GM12801 (cell line): ENCODE measurements around the gene LAPTM5.

Experiments
- CTCF ChIP-seq: IDR thresholded peaks from one replicate; pipeline ENCODE4 v1.5.1; 2011; ENCODE audit warnings: control low read depth; ENCODE audit not compliant: insufficient read length; ENCODE audit errors: extremely low read depth

The LAPTM5 gene

DNA sequence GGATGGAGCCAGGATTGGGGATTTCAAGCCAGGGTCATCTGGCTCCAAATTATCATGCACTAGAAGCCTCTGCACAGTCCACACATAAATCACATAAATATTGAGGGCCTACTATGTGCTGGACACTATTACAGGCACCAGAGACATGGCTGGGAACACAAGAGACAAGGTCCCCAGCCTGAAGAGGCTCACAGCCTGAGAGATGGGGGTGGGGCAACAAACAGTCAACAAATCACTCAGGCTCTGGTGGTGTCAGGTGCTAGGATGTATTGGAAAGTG lies 41.6 kb upstream of the LAPTM5 start:
- TF ChIP-seq CTCF = no peak

GRCh38 chr1:30798389-30799232 lies 41.0 kb upstream of the LAPTM5 start:
- no peak for TF ChIP-seq CTCF

DNA sequence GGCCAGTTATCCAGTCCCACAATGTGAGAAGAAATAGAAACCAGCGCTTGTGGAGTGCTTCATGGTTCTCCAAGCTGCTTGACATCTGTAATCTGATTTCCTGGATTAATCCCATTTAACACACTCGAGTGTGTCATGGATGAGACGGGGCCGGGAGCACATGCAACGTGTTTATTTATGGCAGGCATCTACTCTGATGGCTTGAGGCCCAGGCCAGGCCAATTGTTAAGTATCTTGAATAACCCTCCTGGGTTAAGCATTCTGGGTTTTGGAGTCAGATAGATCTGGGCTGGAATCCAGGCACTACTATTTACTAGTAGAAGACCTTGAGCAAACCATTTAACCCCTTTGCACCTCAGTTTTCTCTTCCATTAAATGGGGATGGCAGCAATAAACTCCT lies 37.5 kb upstream of the LAPTM5 start:
- no peak for TF ChIP-seq CTCF

GRCh38 chr1:30794260-30794659 lies 36.7 kb upstream of the LAPTM5 start:
- TF ChIP-seq CTCF = no peak

DNA sequence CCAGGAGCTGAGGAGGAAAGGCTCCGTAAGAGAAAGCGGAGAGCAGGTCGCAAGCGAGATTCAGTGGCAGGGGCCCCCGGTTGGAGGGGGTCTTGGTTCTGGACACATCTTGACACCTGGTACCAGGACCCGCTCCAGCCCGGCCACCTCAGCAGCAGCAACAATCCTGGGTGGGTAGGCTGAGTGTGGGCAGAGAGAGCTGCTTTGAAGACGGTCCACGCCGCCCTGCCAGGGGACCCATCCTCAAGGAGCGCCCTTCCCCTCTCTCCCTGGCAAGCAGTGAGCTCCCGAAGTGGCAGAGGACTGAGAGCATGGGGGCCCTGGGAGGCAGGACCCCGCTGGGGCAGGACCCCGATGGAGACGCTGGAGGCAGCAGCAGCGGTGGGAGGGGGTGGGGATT lies 35.6 kb upstream of the LAPTM5 start:
- TF ChIP-seq CTCF = no peak

- no peak for TF ChIP-seq CTCF
Observed at GRCh38 chr1:30791868-30792267, 34.3 kb upstream of the LAPTM5 start.

DNA sequence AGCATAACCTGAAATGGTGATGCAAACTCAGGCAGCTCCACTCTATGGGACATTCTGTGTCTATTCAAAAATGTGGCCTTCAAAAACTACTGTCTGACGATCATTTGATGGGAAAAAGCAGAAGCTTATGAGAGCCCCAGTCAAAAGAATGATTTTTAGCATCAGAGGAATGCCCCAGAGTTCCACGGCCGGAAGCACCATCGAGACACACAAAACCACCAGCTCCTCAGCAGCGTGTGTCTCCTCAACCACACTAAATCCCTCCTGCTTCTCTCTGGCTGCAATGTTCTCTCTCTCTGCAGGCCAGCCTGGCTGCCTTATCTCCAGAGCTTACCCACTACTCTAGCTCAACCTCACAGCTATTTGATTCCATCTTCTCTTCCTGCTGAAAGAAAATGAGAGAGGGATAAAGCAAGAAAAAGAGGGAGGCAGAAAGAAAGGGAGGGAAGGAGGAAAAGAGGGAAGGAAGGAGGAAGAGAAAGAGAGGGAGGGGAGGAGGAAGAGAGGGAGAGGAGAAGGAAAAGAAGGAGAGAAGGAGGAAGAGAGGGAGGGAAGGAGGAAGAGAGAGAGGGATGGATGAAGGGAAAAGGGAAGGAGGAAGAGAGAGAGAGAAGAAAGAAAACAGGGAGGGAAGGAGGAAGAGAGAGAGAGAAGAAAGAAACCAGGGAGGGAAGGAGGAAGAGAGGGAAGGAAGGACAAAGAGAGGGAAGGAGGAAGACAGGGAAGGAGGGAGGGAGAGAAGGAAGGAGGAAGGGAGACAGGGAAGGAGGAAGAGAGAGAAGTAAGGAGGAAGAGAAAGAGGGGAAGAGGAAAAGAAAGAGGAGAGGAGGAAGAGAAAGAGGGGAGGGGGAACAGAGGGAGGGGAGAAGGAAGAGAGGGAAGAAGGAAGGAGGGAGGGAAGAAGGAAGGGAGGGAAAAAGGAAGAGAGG lies 33.5 kb upstream of the LAPTM5 start:
- no peak for TF ChIP-seq CTCF
